ENCODE data around the gene CABLES1. TPM values are rescaled to one million over a fixed set of nuclear protein-coding genes. Genes with fewer than 3 reads are reported as not detected.

The CABLES1 gene
- total RNA-seq, 4 donors from 2014 or later, result 4.0 to 24.0 (median 10.2) TPM

GRCh38 chr18:23169673-23170044 lies 34.4 kb downstream of the CABLES1 start:
- Histone ChIP-seq H3K27me3 (no peaks in the 10 kb centered on the region), H3K9me3 (no peaks in the 10 kb centered on the region), H3K4me3 (no peak overlapping the region), H3K4me1 (peaks cover 0 to 6% (median 0%) of the 10 kb centered on the region in 3 donors), H3K36me3 (no peaks in the 10 kb centered on the region), H3K27ac (no peak overlapping the region)
- WGBS, 2 donors (ENCODE audit: low coverage in 1 of 2), result 50 to 88% methylated on average over 1 of the region's 7 CpGs
- ATAC-seq, result no peak
- no peak for TF ChIP-seq POLR2AphosphoS5 (IDR thresholded peaks at IDR 0.05)
- TF ChIP-seq CTCF (IDR thresholded peaks at IDR 0.05), result no peak
- TF ChIP-seq EP300 (IDR thresholded peaks at IDR 0.05), result no peak
- TF ChIP-seq POLR2A (IDR thresholded peaks at IDR 0.05), result no peak

- WGBS, 2 donors (ENCODE audit: low coverage in 1 of 2), result 93 to 100% methylated on average over 5 to 7 of the region's 7 CpGs
- no peak overlapping the region for H3K27ac ChIP-seq
- H3K4me3 ChIP-seq, result no peak overlapping the region
- ATAC-seq, result no peak
- no peak for TF ChIP-seq POLR2A (IDR thresholded peaks at IDR 0.05)
- no peak for TF ChIP-seq POLR2AphosphoS5 (IDR thresholded peaks at IDR 0.05)
- TF ChIP-seq CTCF (IDR thresholded peaks at IDR 0.05), result no peak
- TF ChIP-seq EP300 (IDR thresholded peaks at IDR 0.05), result no peak
- H3K4me1 ChIP-seq, result peaks cover 0 to 6% (median 0%) of the 10 kb centered on the region in 3 donors
- H3K36me3 ChIP-seq, result no peaks in the 10 kb centered on the region
- H3K9me3 ChIP-seq, result no peaks in the 10 kb centered on the region
- H3K27me3 ChIP-seq, result no peaks in the 10 kb centered on the region
These were observed 34.9 kb downstream of the CABLES1 start for GRCh38 chr18:23170137-23170536.

- Histone ChIP-seq H3K27me3 (no peaks in the 10 kb centered on the region), H3K27ac (no peak overlapping the region), H3K36me3 (no peaks in the 10 kb centered on the region), H3K9me3 (no peaks in the 10 kb centered on the region), H3K4me1 (peaks cover 0 to 6% (median 0%) of the 10 kb centered on the region in 3 donors), H3K4me3 (no peak overlapping the region)
- whole genome bisulfite sequencing, 2 donors (ENCODE audit: low coverage in 1 of 2), result 78 to 91% methylated on average over 8 to 9 of the region's 9 CpGs
- TF ChIP-seq POLR2A (IDR thresholded peaks at IDR 0.05) (no peak), CTCF (IDR thresholded peaks at IDR 0.05) (no peak), EP300 (IDR thresholded peaks at IDR 0.05) (no peak), POLR2AphosphoS5 (IDR thresholded peaks at IDR 0.05) (no peak)
- ATAC-seq, result no peak
These were observed 36.4 kb downstream of the CABLES1 start for GRCh38 chr18:23171581-23172156.

GRCh38 chr18:23172591-23173380 lies 37.5 kb downstream of the CABLES1 start:
- Histone ChIP-seq H3K36me3 (no peaks in the 10 kb centered on the region), H3K27me3 (no peaks in the 10 kb centered on the region), H3K27ac (no peak overlapping the region), H3K4me1 (peaks cover 0 to under 1% (median 0%) of the 10 kb centered on the region in 3 donors), H3K4me3 (no peak overlapping the region), H3K9me3 (no peaks in the 10 kb centered on the region)
- ATAC-seq, result no peak
- 87% methylated on average over 11 to 14 of the region's 14 CpGs for WGBS, 2 donors (ENCODE audit: low coverage in 1 of 2)
- no peak for TF ChIP-seq POLR2A (IDR thresholded peaks at IDR 0.05)
- no peak for TF ChIP-seq CTCF (IDR thresholded peaks at IDR 0.05)
- TF ChIP-seq EP300 (IDR thresholded peaks at IDR 0.05), result no peak
- TF ChIP-seq POLR2AphosphoS5 (IDR thresholded peaks at IDR 0.05), result no peak

GRCh38 chr18:23173912-23174311 lies 38.6 kb downstream of the CABLES1 start:
- Histone ChIP-seq H3K36me3 (no peaks in the 10 kb centered on the region), H3K9me3 (no peaks in the 10 kb centered on the region), H3K27ac (no peak overlapping the region), H3K27me3 (no peaks in the 10 kb centered on the region), H3K4me3 (no peak overlapping the region), H3K4me1 (peaks cover 0 to 4% (median 0%) of the 10 kb centered on the region in 3 donors)
- WGBS, 2 donors (ENCODE audit: low coverage in 1 of 2), result 63 to 78% methylated on average over 6 to 7 of the region's 7 CpGs
- TF ChIP-seq CTCF (IDR thresholded peaks at IDR 0.05) (no peak), POLR2A (IDR thresholded peaks at IDR 0.05) (no peak), EP300 (IDR thresholded peaks at IDR 0.05) (no peak), POLR2AphosphoS5 (IDR thresholded peaks at IDR 0.05) (no peak)
- ATAC-seq, result no peak

All from gastroesophageal sphincter (tissue), 4 donors.